ENCODE measurements around the gene KAZN.
"Not testable (repeated sequence)": the region's sequence is repeated elsewhere in the genome, so short reads cannot be mapped to it uniquely, and the experiment has no call there.

Gene KAZN

DNA sequence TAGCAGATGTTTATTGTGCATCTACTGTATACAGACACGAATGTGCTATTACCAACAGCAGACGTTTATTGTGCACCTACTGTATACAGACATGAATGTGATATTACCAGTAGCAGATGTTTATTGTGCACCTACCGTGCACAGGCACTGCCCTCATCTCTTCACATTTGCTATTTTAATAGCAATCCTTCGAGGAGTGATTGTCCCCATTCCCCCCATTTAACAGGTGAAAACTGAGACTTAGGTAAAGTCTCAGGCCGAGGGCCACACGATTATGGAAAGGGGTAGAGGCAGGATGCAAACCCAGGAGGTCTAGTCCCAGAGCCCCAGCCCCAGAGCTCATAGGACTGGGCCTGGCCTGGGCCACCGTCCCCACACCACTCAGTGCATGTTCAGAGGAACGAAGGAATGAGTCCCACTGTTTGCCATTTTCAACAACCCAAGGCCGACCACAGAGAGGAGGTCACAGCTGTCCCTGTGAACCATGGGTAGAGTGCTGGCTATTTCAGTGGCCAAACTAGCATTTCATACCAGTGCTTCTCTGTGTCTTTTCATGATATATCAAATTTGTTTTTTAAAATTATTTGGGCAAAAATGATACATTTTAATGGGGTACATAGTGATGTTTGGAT lies 440.6 kb downstream of the KAZN start:
- DNase-seq (ENCODE audit: low read depth): no peak

DNA sequence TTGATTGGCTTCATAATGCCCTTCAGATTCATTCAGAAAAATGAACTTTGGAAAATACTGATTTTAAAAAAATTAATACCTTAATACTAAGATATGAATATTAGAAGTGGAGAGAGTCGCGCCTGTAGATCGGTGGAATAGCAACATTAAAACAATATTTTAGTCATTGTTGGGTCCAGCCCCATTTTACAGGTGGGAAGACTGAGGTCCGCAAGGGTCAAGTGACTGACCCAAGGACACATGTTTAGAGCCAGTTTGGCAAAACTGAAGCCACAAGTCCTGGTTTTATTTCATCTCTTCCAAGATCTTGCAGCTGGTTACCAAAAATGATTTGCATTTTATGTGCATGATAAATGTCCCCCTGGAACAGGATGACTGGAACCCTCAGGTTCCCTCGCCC lies 441.4 kb downstream of the KAZN start:
- no peak for DNase-seq (ENCODE audit: low read depth)

DNA sequence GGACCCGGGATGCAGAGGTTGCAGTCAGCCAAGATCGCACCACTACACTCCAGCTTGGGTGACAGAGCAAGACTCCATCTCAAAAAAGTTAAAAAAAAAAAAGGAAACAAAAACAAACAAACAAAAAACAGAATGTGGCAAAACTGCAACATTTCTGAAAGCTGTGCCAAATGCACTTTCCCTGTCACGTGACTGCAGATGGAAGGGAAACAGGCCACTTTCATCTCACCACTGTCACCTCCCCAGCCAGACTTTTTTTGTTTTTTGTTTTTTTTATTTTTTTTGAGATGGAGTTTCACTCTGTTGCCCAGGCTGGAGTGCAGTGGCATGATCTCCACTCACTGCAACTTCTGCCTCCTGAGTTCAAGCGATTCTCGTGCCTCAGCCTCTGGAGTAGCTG lies 442.2 kb downstream of the KAZN start:
- not testable (repeated sequence) for DNase-seq (ENCODE audit: low read depth)

DNA sequence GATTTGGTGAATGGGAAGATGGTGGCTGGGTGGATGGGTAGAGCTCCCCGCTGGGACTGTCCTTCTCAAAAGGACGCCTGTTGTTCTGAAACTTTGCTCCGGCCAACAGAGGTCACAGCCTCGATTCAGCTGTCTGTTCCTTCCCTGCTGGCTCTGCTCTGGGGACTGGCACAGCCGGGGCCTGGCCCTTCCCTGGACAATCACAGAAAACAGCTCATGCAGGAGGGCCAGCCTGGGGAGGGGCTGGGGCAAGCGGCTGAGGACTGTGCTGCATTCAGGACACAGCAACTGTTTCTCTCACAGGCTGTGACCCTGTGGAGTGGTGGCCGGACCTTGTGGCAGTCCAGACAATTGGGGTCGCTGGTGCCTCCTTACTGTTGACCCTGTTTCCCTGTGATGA lies 444.4 kb downstream of the KAZN start:
- no peak for DNase-seq (ENCODE audit: low read depth)

DNA sequence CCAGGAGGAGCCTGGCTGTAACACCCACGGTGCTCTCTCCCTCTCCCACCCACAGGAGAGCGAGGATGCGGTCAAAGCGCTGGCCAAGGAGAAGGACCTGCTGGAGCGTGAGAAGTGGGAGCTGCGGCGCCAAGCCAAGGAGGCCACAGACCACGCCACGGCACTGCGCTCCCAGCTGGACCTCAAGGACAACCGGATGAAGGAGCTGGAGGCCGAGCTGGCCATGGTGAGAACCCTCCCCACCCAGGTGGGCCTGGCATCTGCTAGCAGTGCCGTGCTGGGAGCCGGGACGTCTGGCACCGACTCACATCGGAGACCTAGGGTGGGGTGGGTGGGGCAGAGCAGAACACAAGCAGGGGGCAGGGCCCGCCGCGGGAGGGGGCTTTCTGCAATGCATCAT lies 445.4 kb downstream of the KAZN start:
- no peak for DNase-seq (ENCODE audit: low read depth)

DNA sequence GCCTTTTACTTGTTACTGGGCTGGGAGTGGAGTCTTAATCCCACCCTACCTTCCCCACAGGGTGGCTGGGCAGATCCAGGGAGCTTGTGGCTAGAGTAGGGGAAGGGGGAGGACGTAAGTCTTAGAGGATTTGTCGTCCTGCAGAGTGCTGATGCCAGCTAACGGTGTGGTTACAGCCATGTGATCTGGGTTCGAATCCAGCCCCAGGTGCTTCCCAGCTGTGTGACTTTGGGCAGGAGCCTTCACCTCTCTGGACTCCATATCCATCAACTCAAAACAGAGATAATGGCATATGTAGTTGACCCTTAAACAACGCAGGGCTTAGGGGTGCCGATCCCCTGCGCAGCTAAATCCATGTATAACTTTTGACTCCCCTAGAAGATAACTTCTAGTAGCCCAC lies 446.6 kb downstream of the KAZN start:
- DNase-seq (ENCODE audit: low read depth): no peak

DNA sequence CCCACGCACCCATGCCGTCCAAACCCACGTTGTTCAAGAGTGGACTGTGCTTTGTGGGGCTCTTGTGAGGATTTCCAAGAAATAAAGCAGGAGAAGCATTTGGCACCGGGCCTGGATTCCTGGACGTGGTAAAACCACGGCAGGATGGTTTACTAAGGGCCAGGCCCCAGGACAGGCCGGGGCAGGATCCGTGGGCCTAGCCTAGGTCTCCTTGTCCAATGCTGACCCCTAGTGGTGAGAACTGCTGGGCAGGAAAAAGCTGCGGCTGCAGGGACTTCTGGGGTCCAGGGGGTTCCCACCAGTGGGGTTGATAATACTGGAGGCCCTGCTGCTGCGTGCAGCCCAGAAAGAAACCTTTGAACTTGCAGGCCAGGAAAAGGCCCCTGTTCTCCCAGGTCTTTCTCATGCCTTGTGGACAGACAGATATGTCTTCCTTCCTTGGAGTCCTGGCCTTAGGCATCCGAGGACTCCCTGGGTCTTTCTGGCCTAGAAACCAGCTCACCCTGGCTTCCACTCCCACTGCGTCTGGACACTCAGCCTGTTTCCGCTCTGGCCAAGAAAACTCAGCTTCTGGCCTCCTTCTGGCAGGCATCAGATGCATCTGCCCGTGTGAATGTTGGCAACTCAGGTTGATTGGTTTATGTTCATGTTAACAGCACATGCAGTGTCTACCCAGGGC lies 448.1 kb downstream of the KAZN start:
- DNase-seq (ENCODE audit: low read depth): no peak

DNA sequence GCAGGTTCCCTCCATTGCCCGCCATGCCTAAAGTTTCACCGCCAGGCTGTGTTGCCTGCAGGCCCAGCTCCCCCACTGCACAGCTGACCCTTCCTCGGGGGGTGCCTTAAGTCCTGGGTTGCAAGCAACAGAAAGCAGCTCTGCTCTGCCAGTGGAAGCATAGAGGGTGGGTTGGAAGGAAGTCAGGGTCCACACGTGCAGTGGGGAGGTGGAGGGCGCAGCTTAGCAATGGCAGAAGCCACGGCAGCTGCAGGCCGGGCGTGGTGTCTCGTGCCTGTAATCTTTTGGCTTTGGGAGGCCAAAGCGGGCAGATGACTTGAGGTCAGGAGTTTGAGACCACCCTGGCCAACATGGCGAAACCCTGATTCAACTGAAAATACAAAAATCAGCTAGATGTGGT lies 448.8 kb downstream of the KAZN start:
- DNase-seq (ENCODE audit: low read depth): no peak

DNA sequence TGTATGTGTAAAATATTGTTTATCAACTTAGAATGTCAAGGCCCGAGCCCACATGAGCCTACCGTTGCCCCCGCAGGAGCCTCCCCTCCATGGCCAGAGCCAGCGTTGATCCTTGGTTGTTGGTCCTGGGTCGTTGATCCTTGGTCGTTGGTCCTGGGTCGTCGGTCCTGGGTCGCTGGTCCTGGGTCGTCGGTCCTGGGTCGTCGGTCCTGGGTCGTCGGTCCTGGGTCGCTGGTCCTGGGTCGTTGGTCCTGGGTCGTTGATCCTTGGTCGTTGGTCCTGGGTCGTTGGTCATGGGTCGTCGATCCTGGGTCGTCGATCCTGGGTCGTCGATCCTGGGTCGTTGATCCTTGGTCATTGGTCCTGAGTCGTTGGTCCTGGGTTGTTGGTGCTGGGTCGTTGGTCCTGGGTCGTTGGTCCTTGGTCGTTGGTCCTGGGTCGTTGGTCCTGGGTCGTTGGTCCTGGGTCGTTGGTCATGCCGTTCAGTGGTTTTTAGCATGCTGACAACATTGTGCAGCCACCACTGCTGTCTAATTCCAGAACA lies 450.0 kb downstream of the KAZN start:
- DNase-seq (ENCODE audit: low read depth): no peak

DNA sequence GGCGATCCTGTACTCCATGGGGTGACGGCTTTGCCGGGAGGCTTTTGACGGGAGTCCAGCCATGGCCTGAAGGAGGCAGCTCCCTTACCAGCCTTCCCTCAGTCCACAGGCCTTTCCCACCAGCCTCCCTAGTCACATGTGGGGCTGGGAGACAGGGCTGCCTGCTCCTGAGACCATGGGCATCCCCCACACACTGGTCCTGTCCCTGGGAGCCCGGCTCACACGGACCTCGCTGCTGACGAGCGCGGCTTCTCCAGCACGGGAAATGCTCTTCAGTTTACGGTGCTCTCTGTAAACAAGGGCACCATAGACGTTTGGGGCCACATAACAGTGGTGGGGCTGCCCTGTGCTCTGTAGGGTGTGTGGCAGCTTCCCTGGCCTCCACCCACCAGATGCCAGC lies 450.6 kb downstream of the KAZN start:
- no peak for DNase-seq (ENCODE audit: low read depth)

DNA sequence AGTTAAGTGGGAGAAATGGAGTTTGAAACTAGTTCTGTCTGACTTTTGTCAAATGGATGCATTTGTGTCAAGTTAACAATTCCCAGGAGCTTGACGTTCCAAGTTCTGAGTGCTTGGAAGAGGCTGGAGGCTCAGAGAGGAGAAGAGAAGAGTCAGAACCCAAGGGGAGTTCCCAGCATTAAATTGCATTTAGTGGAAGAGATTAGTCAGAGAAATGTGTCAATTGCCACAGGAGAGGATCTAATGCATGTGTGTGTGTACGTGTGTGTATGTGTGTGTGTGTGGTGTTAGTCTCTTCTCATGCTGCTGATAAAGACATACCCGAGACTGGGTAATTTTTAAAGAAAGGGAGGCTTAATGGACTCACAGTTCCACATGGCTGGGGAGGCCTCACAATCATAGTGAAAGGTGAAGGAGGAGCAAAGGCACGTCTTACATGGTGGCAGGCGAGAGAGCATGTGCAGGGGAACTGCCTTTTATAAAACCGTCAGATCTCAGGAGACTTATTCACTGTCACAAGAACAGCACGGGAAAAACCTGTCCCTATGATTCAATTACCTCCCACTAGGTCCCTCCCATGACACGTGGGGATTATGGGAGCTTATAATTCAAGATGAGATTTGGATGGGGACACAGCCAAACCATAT lies 453.5 kb downstream of the KAZN start:
- no peak for DNase-seq (ENCODE audit: low read depth)

DNA sequence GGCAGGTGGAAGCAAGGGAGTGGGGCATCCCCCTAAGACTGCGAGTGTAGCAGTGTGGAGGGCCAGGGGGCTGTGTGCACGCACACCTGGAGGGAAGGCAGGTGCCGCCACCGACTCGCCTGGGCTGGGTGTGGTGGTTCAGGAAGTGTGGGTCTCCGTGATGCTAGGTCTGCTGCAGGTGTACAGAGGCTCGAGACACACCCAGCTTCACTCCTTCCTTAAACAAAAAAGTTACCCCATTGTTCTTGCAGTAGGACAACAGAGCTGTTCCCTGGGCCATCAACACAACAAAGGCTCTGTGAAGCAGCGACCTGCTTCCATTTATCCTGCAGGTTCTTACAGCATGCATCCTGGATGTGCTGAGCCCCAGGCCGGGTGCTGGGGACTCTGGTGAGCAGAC lies 454.7 kb downstream of the KAZN start:
- no peak for DNase-seq (ENCODE audit: low read depth)

DNA sequence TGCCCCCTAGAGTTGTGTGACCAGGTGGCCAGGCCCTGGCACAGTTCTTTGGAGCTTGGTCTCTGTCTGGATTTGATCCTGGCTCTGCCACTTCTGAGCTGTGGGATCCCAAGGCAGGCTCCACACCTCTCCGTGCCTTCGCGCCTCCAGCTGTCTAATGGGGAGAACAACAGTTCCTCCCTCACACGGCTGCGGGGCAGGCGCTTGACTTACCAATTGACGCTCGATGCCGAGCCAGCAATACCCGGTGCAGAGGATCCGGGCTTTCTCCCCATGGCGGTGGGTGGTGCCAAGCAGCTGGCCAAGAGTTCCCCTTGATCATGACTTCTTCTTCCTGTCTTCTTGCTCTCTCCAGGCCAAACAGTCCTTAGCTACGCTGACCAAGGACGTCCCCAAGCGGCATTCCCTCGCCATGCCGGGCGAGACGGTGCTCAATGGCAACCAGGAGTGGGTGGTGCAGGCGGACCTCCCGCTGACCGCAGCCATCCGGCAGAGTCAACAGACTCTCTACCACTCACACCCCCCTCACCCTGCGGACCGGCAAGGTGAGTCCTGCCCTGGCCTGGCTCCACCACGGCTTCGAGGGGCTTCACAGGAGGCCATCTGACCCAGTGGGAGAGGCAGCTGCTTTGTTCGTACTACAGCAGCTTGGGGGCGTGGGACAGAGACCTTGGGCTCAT lies 457.4 kb downstream of the KAZN start:
- no peak for DNase-seq (ENCODE audit: low read depth)

DNA sequence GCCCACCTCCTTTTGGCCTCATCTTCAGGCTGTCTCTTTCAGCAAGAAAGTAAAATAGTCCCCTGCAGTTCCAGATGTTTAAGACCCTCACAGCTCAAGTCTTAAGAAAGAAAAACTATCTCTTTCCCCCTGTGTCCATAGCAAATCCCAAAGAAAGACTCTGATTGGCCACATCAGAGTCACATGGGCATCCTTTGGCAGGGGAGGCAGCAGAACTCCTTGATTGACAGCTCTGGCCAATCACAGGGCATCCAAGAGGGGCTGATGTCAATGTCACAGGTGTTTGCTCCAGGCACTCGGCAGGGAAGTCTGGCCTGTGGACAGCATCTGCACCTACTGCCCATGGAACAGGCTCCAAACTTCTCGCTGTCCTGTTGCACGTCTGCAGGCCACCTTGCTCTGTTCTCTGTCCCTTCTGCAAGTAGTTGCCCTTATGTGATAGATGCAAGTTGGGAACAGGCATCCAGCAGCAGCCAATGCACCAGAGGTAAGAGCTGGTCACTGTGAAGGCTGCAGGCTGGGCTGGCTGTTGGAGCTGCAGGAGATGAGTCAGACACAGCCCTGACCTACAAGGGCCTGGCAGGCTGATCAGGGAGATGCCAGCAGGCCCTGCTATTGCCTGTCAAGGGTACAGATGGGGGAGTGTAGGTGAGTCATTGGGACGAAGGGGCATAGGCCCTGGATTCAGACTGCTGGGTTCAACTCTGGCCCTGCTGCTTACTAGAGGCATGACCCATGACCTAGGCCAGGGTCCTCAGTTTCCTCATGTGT lies 458.2 kb downstream of the KAZN start:
- no peak for DNase-seq (ENCODE audit: low read depth)

DNA sequence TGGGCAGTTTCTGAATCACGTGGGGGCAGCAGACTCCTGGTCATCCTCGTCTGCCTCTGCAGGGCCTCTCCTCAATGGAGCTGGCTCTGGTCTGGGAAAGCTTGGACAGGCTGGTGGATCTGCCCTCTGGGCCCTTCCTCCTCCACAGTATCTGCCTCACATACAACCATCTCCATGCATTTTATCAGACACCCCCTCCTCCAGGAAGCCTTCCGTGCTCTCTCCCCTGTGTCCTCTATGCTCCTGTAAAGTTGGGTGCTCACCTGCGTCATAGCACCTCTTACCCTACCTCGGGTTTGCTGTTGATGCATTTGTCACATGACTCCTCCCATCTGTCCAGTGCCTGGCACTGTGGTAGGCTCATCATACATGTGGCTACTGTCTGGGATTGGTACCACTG lies 459.3 kb downstream of the KAZN start:
- DNase-seq (ENCODE audit: low read depth): no peak

DNA sequence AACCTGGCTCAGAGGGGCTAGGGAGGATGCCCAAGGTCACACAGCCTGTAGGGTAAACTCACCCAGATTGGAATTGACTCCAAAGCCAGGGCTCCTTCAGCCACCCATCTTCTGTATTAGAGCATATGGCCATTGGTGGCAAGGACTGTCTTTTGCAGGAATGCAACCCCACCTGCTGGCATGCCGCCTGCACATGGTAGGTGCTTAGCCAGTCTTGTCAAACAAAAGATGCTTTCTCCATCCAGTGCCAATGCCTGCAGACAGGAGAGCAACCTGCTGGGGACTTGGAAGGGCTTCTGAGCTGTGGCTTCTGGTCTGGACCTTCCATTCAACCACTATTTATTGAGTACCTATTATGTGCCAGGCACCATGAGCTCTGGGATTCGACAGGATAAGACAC lies 459.8 kb downstream of the KAZN start:
- DNase-seq (ENCODE audit: low read depth): no peak

DNA sequence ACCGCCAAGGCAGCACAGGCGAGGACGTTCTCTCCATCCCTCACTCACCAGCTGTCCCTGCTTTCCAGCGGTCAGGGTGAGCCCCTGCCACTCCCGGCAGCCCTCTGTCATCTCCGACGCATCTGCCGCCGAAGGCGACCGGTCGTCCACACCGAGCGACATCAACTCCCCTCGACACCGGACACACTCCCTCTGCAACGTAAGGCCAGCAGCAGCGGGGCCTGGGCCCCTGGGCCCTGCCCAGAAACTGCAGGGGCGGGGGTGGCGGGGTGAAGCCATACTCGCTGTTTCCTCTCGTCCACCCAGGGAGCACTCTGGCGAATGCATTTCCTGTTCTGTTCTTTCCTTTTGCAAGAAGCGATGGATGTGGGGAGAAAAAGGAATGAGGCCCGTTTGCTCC lies 461.6 kb downstream of the KAZN start:
- DNase-seq (ENCODE audit: low read depth): no peak

DNA sequence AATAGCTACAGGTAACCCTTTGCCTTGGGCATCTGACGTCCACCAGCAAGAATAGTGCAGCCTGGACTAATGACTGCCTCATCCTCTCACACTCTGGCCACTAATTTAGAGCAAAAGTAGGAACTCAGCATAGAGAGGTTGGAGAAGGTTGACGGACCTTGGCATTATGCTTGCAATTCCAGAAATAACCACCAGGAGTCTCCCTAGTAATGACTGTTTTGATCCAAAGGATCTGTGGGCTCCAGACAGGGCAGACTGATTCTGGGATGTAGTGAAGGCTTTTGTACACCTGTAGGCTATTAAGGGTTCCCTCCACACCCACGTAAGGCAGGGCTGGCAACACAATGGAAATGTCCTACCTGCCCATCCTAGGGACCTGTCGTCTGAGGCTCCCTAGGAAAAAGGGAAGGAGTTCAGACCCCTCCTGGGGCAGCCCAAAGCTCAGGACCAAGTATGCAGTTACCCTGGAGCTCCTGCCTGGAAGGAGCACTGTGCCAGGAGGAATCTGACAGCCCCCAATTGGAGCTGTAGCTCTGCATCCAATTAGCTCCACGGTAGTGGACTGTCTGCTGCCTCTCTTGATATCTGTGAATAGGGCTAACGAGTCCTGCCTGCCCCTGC lies 464.1 kb downstream of the KAZN start:
- DNase-seq (ENCODE audit: low read depth): no peak

DNA sequence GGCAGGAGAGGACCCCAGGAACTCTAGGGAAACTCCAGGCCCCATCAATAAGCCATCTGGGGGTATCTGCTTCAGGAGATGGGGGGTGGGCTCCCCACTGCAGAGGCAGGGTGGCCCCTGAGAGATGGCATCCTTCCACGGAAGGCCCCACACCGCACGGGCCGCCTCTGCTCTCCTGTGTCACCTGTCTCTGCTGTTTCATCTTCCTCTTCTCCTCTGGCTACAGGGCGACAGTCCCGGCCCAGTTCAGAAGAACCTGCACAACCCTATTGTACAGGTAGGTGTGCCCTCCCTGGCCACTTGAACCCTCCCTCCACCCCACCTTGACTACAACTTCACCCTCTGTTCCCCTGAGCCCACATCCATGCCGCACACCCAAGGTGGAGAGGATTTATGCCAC lies 464.9 kb downstream of the KAZN start:
- no peak for DNase-seq (ENCODE audit: low read depth)

DNA sequence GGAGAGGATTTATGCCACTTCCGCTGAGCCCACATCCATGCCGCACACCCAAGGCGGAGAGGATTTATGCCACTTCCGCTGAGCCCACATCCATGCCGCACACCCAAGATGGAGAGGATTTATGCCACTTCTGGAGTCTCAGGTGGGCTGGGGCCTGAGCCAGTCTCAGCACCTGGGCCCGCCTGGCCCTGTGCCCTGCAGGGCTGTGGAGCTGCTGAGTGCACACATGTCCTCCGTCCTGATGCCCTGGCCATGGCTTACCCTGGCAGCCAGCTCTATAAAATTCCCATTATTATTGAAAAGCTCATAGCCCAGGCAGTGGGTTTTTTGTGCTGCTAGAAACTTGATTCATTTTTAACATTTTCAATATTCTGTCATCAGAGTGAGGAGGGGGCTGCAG lies 465.3 kb downstream of the KAZN start:
- DNase-seq (ENCODE audit: low read depth): no peak

DNA sequence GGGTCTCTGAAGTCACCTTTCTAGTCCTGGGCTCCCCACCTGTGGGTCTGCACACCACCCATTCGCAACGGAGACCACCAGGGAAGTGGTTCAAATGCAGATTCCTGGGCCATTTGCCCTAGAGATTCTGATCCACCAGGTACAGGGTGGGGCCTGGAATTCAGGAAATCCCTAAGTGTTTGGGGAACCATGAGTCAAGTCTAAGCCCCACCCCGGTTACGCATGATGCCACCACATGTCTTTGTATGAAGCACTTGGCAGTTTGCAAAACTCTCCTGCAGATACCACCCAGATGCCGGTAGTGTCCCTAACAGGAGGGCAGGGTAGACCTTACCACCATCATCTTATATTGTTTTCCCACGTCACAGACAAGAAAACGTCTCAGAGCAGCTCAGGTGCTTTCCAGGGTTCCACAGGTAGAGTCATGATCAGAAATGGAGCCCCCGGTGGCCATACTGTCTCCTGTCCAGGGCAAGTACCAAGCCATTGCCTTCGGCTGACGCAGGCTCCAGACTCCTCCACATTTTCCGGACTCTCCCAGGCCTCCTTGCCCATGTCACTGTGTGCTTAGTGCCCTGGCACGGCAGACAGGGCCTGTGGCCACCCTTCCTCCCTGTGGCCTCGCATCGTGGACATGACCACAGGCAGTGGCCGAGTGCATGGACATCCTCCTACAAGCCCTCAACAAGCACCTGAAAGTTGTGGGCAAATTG lies 465.9 kb downstream of the KAZN start:
- no peak for DNase-seq (ENCODE audit: low read depth)
